ENCODE results near the gene AMY2A.
"Not testable (repeated sequence)": the region's sequence is repeated elsewhere in the genome, so short reads cannot be mapped to it uniquely, and the experiment has no call there.

AMY2A gene

GRCh38 chr1:103643908-103644307, 26.7 kb downstream of the AMY2A start:
- H3K36me3 ChIP-seq (ENCODE audit: control insufficient read depth, insufficient read depth, low read length, severe bottlenecking); H3K27me3 ChIP-seq (replicated peaks; ENCODE audit: control insufficient read depth, insufficient read depth, low read length); DNase-seq (ENCODE audit: low read depth); H3K9ac ChIP-seq (ENCODE audit: low read length); H3K4me3 ChIP-seq (ENCODE audit: low read length); H3K4me1 ChIP-seq (ENCODE audit: control insufficient read depth, insufficient read depth, low read length); H3K9me3 ChIP-seq (ENCODE audit: control insufficient read depth, low read length): not testable (repeated sequence)

GRCh38 chr1:103650305-103650704, 33.1 kb downstream of the AMY2A start:
- H3K4me1 ChIP-seq (ENCODE audit: control insufficient read depth, insufficient read depth, low read length); H3K4me3 ChIP-seq (ENCODE audit: low read length); DNase-seq (ENCODE audit: low read depth); H3K27me3 ChIP-seq (replicated peaks; ENCODE audit: control insufficient read depth, insufficient read depth, low read length); H3K9me3 ChIP-seq (ENCODE audit: control insufficient read depth, low read length); H3K9ac ChIP-seq (ENCODE audit: low read length); H3K36me3 ChIP-seq (ENCODE audit: control insufficient read depth, insufficient read depth, low read length, severe bottlenecking): not testable (repeated sequence)

GRCh38 chr1:103650889-103651288, 33.7 kb downstream of the AMY2A start:
- not testable (repeated sequence) for H3K27me3 ChIP-seq (replicated peaks; ENCODE audit: control insufficient read depth, insufficient read depth, low read length); H3K36me3 ChIP-seq (ENCODE audit: control insufficient read depth, insufficient read depth, low read length, severe bottlenecking); H3K4me1 ChIP-seq (ENCODE audit: control insufficient read depth, insufficient read depth, low read length); H3K4me3 ChIP-seq (ENCODE audit: low read length); DNase-seq (ENCODE audit: low read depth); H3K9me3 ChIP-seq (ENCODE audit: control insufficient read depth, low read length); H3K9ac ChIP-seq (ENCODE audit: low read length)

DNA sequence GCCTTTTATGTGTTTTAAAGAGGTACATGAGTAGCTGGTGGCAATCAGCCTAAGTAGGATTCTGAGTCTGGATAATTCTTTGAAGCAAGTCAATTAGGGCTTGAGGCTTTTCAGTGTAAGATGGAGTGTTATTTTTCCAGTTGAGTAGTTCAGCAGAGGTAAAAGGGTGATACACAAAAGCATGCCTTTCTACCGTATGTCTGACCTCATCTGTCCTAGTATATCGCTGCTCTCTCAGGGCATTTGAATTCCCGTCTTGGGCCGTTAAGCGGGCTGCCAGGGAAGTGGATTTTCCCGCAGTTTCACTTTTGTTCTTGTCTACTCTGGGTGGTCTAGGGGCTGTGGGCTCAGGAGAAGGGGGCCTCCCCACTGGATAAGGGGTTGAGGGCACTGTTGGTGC, 36.9 kb downstream of the AMY2A start:
- DNase-seq (ENCODE audit: low read depth); H3K36me3 ChIP-seq (ENCODE audit: control insufficient read depth, insufficient read depth, low read length, severe bottlenecking); H3K4me1 ChIP-seq (ENCODE audit: control insufficient read depth, insufficient read depth, low read length); H3K4me3 ChIP-seq (ENCODE audit: low read length); H3K9me3 ChIP-seq (ENCODE audit: control insufficient read depth, low read length); H3K27me3 ChIP-seq (replicated peaks; ENCODE audit: control insufficient read depth, insufficient read depth, low read length); H3K9ac ChIP-seq (ENCODE audit: low read length): not testable (repeated sequence)

GRCh38 chr1:103655460-103655859, 38.2 kb downstream of the AMY2A start, which contains the start of gene AMY1A:
TSS of gene AMY1A (plus strand) at chr1:103655760. CDS start at chr1:103656331, 571 bp downstream.
- H3K27me3 ChIP-seq (replicated peaks; ENCODE audit: control insufficient read depth, insufficient read depth, low read length); H3K4me1 ChIP-seq (ENCODE audit: control insufficient read depth, insufficient read depth, low read length); H3K36me3 ChIP-seq (ENCODE audit: control insufficient read depth, insufficient read depth, low read length, severe bottlenecking); DNase-seq (ENCODE audit: low read depth); H3K9me3 ChIP-seq (ENCODE audit: control insufficient read depth, low read length); H3K4me3 ChIP-seq (ENCODE audit: low read length); H3K9ac ChIP-seq (ENCODE audit: low read length): not testable (repeated sequence)

All from adipocyte (in vitro differentiated cells).